Measurements from ENCODE around the gene HOXA4. TPM values are rescaled to one million over a fixed set of nuclear protein-coding genes. Genes with fewer than 3 reads are reported as not detected.

The HOXA4 gene
- total RNA-seq, 1 donor from 2014 or later = not detected

DNA sequence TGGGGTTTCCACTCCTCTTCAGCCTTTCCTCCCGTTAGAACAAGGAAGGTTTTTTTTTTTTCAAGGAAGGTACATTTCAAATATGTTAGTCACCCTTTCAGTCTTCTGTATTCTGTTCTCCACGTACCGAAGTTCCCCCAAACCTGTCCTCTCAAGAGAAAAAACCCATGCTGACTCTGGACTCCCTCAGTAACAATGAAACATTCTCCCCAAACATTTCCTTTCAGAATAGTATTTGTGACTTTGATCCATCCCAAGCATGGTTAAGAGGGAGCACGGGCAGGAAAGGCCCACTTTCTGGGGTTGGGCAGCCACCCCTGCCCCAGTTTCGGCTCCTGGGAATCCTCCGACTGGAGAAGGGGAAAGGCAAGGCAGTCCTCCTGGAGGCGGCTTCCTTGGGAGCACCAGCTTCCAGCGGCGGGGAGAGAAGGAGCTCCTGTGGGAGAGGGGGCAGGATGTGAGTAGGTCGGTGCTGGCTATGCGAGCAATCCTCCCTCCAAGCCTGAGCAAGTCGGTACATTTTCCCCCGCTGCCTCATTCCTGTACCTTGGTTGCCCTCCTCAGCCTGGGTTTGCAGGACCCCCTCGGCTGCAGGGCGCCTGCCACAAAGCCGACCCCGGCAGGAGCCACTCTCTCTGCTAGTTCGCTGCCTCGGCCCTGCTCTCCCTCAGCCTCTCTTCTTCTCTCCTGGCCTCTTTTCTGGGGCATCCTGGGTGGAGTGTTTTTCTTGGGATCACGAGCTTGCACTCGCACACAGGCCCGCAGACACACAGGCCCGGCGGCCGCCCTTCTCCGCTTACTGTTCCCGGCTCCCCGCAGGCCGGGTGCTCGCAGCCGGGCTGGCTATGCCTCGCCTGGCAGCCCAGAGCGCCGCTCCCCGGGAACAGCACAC is 32.6 kb downstream of the HOXA4 start:
- DNase-seq (ENCODE audit: extremely low spot score, unreplicated experiment) = no peak
- peaks cover 21% of the 10 kb centered on the region for H3K4me1 Mint-ChIP-seq (ENCODE audit: unreplicated experiment)
- no peaks in the 10 kb centered on the region for H3K9me3 Mint-ChIP-seq (ENCODE audit: unreplicated experiment)
- TF ChIP-seq, protein P1, sequence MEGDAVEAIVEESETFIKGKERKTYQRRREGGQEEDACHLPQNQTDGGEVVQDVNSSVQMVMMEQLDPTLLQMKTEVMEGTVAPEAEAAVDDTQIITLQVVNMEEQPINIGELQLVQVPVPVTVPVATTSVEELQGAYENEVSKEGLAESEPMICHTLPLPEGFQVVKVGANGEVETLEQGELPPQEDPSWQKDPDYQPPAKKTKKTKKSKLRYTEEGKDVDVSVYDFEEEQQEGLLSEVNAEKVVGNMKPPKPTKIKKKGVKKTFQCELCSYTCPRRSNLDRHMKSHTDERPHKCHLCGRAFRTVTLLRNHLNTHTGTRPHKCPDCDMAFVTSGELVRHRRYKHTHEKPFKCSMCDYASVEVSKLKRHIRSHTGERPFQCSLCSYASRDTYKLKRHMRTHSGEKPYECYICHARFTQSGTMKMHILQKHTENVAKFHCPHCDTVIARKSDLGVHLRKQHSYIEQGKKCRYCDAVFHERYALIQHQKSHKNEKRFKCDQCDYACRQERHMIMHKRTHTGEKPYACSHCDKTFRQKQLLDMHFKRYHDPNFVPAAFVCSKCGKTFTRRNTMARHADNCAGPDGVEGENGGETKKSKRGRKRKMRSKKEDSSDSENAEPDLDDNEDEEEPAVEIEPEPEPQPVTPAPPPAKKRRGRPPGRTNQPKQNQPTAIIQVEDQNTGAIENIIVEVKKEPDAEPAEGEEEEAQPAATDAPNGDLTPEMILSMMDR (IDR thresholded peaks at IDR 0.05) = no peak
- peaks cover 2% of the 10 kb centered on the region for H3K36me3 Mint-ChIP-seq (ENCODE audit: unreplicated experiment)
- H3K27me3 Mint-ChIP-seq (ENCODE audit: unreplicated experiment) = peaks cover 94% of the 10 kb centered on the region
- peak overlapping the region; percentile 40 for H3K4me3 Mint-ChIP-seq (ENCODE audit: unreplicated experiment)
- no peak overlapping the region for H3K27ac Mint-ChIP-seq (ENCODE audit: unreplicated experiment)

DNA sequence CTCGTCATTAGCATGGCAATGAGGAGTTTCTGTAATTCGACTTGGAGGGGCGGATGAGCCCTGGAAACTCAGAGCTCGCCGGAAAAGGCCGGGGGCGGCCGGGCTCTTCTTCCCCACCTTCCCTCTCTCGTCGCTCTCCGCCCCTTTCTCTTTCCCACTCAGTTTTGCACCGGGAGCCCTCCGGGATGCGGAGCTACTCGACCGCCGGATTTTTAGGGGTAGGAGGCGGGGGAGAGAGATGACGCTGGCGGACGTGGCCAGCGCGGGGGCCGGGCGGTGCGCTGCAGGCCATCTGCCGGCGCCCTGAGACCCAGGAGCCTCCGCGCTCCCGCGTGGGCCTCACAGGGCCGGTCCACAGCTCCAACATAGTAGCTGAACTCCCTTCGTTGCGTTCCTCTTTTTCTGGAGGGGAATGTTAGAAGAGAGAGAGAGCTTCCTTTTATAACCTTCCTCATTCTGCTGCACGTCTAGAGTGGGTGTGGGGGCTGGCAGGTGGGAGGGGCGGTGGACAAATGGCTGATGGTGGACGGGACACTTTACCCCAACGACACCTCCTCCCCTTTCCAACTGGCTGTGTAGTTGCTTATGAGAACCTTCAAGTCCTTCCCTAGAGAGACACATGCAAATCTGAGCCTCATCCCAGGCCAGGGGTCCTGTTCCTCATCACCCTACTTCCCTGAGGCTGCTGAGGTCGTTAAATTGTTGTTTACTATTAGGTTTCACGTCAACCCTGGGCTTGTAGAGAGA is 33.6 kb downstream of the HOXA4 start:
- Mint-ChIP-seq H3K36me3 (ENCODE audit: unreplicated experiment) (no peaks in the 10 kb centered on the region), H3K9me3 (ENCODE audit: unreplicated experiment) (no peaks in the 10 kb centered on the region), H3K27me3 (ENCODE audit: unreplicated experiment) (peaks cover 95% of the 10 kb centered on the region), H3K4me1 (ENCODE audit: unreplicated experiment) (peaks cover 19% of the 10 kb centered on the region), H3K27ac (ENCODE audit: unreplicated experiment) (no peak overlapping the region), H3K4me3 (ENCODE audit: unreplicated experiment) (peak overlapping the region; percentile 72)
- no peak for DNase-seq (ENCODE audit: extremely low spot score, unreplicated experiment)
- TF ChIP-seq, protein P1 (IDR thresholded peaks at IDR 0.05) = no peak

DNA sequence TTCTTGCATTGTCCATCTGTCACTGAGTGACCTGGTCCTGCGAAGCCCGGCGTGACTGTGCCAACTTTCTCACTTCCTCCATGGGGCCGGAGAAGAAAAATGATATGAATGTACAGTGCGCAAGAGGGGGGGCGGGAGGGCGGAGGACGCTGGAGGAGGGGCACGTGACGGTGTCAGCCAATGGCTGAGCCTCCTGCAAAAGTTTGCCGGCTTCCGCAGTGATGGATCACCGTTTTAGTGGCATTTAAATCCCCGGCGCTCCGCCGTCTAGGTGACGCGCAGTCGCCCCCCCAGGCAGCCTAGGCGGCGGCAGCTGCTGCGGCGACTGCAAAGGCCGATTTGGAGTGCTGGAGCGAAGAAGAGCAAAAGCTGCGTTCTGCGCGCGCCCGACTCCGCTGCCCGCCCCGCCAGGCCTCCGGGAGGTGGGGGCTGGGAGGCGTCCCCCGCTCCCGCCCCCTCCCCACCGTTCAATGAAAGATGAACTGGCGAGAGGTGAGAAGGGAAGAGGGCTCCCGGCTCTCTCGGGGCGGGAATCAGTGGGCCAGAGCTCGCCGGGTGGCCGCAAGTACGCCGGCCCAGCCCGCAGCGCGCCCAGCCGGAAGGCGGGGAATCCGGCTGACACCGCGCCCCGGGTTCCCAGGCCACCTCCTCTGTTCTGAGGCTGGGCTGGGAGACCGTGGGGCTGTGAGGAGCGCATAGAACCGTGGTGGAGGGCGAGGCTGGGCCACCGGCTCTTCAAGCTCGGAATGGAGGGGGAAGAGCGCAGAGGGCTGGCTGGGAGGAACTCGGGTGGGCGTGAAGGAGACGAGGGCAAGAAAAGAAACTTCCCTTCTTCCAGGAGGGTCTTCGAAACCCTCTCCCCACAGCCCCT is 34.4 kb downstream of the HOXA4 start, which contains the start of gene HOXA1:
Gene HOXA1 (minus strand): TSS at position 104 of the 871 bp plus-strand sequence. CDS start 88 bp downstream, at position 16.
- peaks cover 95% of the 10 kb centered on the region for H3K27me3 Mint-ChIP-seq (ENCODE audit: unreplicated experiment)
- peak within 1 kb of the TSS; percentile 72 for H3K4me3 Mint-ChIP-seq (ENCODE audit: unreplicated experiment)
- DNase-seq (ENCODE audit: extremely low spot score, unreplicated experiment) = no peak
- H3K27ac Mint-ChIP-seq (ENCODE audit: unreplicated experiment) = no peak within 1 kb of the TSS
- TF ChIP-seq, protein P1 (IDR thresholded peaks at IDR 0.05) = no peak
- no peaks in the 10 kb centered on the region for H3K36me3 Mint-ChIP-seq (ENCODE audit: unreplicated experiment)
- peaks cover 13% of the 10 kb centered on the region for H3K4me1 Mint-ChIP-seq (ENCODE audit: unreplicated experiment)
- H3K9me3 Mint-ChIP-seq (ENCODE audit: unreplicated experiment) = no peaks in the 10 kb centered on the region

DNA sequence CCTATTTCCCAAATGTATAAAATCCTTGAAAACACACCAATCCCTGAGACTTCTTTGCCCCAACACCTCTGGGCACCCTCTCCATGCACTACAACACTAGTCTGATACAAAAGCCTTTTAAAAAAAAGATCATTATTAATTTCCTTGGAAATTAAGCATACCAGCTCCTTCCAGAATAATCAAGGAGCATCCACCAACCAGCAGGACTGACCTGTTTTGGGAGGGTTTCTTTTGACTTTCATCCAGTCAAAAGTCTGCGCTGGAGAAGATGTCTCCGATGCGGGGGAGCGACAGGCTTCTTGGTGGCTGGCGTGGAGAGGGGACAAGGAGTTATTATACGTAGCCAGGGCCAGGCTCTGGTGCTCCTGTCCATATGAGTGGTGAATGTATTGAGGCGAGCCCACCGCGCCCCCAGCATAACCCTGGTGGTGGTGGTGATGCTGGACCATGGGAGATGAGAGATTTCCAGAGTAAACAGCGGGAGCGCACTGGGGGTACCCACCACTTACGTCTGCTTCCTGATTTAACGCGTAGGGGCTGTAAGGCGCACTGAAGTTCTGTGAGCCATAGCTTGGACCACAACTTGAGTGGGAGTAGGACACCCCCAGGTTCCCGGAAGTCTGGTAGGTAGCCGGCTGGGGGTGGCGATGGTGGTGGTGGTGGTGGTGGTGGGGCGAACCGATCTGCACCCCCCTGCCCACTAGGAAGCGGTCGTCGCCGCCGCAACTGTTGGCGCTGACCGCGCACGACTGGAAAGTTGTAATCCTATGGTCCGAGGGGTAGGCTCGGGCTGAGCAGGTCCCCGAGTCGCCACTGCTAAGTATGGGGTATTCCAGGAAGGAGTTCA is 35.3 kb downstream of the HOXA4 start:
- H3K9me3 Mint-ChIP-seq (ENCODE audit: unreplicated experiment) = no peaks in the 10 kb centered on the region
- H3K27ac Mint-ChIP-seq (ENCODE audit: unreplicated experiment) = no peak overlapping the region
- H3K27me3 Mint-ChIP-seq (ENCODE audit: unreplicated experiment) = peaks cover 95% of the 10 kb centered on the region
- H3K4me3 Mint-ChIP-seq (ENCODE audit: unreplicated experiment) = peak overlapping the region; percentile 72
- TF ChIP-seq, protein P1 (IDR thresholded peaks at IDR 0.05) = no peak
- H3K36me3 Mint-ChIP-seq (ENCODE audit: unreplicated experiment) = no peaks in the 10 kb centered on the region
- peaks cover 11% of the 10 kb centered on the region for H3K4me1 Mint-ChIP-seq (ENCODE audit: unreplicated experiment)
- no peak for DNase-seq (ENCODE audit: extremely low spot score, unreplicated experiment)
